H9 (cell line): ENCODE data around the gene NPAS2. TPM values are rescaled to one million over a fixed set of nuclear protein-coding genes. Genes with fewer than 3 reads are reported as not detected.

ENCODE experiments used
- DNase-seq: peaks from one replicate; pipeline ENCODE4 v3.0.0-alpha.2; 2017
- H2AFZ ChIP-seq: one replicate; pipeline ENCODE4 v1.6.1; 2013; ENCODE audit warnings: mild to moderate bottlenecking, low read length, control low read depth, moderate library complexity
- H2AK5ac ChIP-seq: 2 replicates; pipeline ENCODE4 v1.6.1; 2013; ENCODE audit warnings: low read length, control low read depth, mixed read lengths; ENCODE audit not compliant: insufficient read length
- H2BK120ac ChIP-seq: one replicate; pipeline ENCODE4 v1.6.1; 2013; ENCODE audit warnings: low read depth, mild to moderate bottlenecking, low read length, control low read depth, inconsistent platforms; ENCODE audit not compliant: poor library complexity, severe bottlenecking
- H2BK12ac ChIP-seq: 2 replicates; pipeline ENCODE4 v1.6.1; 2013; ENCODE audit warnings: low read length, control low read depth, mixed read lengths, low read depth; ENCODE audit not compliant: insufficient read length
- H2BK15ac ChIP-seq: 2 replicates; pipeline ENCODE4 v1.6.1; 2013; ENCODE audit warnings: low read depth, low read length, control low read depth
- H2BK20ac ChIP-seq: one replicate; pipeline ENCODE4 v1.6.1; 2013; ENCODE audit warnings: low read depth, mild to moderate bottlenecking, low read length, control low read depth, inconsistent platforms; ENCODE audit not compliant: poor library complexity, severe bottlenecking
- H2BK5ac ChIP-seq: 2 replicates; pipeline ENCODE4 v1.6.1; 2013; ENCODE audit warnings: low read length, control low read depth, mixed read lengths; ENCODE audit not compliant: insufficient read length
- H3K14ac ChIP-seq: 2 replicates; pipeline ENCODE4 v1.6.1; 2013; ENCODE audit warnings: low read length, control low read depth; ENCODE audit not compliant: insufficient read depth
- H3K18ac ChIP-seq: 2 replicates; pipeline ENCODE4 v1.6.1; 2013; ENCODE audit warnings: low read depth, mild to moderate bottlenecking, mixed read lengths, low read length, control low read depth; ENCODE audit not compliant: insufficient read length
- H3K23ac ChIP-seq: 2 replicates; pipeline ENCODE4 v1.6.1; 2013; ENCODE audit warnings: low read length, control low read depth, mixed read lengths, low read depth; ENCODE audit not compliant: insufficient read length
- H3K23me2 ChIP-seq: 2 replicates; pipeline ENCODE4 v1.6.1; 2013; ENCODE audit warnings: low read depth, mild to moderate bottlenecking, mixed read lengths, low read length, control low read depth; ENCODE audit not compliant: insufficient read length, poor library complexity, severe bottlenecking
- H3K27ac ChIP-seq: 2 replicates; pipeline ENCODE4 v1.5.1; 2013; ENCODE audit warnings: low read length, control low read depth, mixed read lengths, low read depth; ENCODE audit not compliant: insufficient read length
- H3K27me3 ChIP-seq: 2 replicates; pipeline ENCODE4 v1.6.1; 2013; ENCODE audit warnings: low read length, control low read depth, inconsistent platforms; ENCODE audit not compliant: insufficient read depth
- H3K4ac ChIP-seq: 2 replicates; pipeline ENCODE4 v1.6.1; 2013; ENCODE audit warnings: low read depth, mild to moderate bottlenecking, control low read depth, inconsistent platforms, low read length, moderate library complexity
- H3K4me1 ChIP-seq: 2 replicates; pipeline ENCODE4 v1.6.1; 2013; ENCODE audit warnings: low read length, control low read depth, inconsistent platforms; ENCODE audit not compliant: insufficient read depth
- H3K4me2 ChIP-seq: 2 replicates; pipeline ENCODE4 v1.6.1; 2013; ENCODE audit warnings: low read length, control low read depth, mixed read lengths; ENCODE audit not compliant: insufficient read length, insufficient read depth
- H3K56ac ChIP-seq: 2 replicates; pipeline ENCODE4 v1.6.1; 2013; ENCODE audit warnings: low read depth, mild to moderate bottlenecking, mixed read lengths, low read length, control low read depth; ENCODE audit not compliant: insufficient read length
- H3K79me1 ChIP-seq: 2 replicates; pipeline ENCODE4 v1.6.1; 2013; ENCODE audit warnings: low read depth, mild to moderate bottlenecking, moderate library complexity, low read length, control low read depth, inconsistent platforms; ENCODE audit not compliant: insufficient read depth, poor library complexity, severe bottlenecking
- H3K79me2 ChIP-seq: 2 replicates; pipeline ENCODE4 v1.6.1; 2013; ENCODE audit warnings: low read length, control low read depth, inconsistent platforms; ENCODE audit not compliant: insufficient read depth
- H3K9ac ChIP-seq: 2 replicates; pipeline ENCODE4 v1.6.1; 2013; ENCODE audit warnings: low read length, control low read depth, mixed read lengths; ENCODE audit not compliant: insufficient read length; ENCODE audit errors: extremely low read depth
- H3K9me3 ChIP-seq: one replicate; pipeline ENCODE4 v1.6.1; 2013; ENCODE audit warnings: low read depth, low read length, inconsistent platforms; ENCODE audit not compliant: control insufficient read depth
- H3T11ph ChIP-seq: one replicate; pipeline ENCODE4 v1.6.1; 2013; ENCODE audit warnings: mild to moderate bottlenecking, low read length, control low read depth, inconsistent platforms
- H4K20me1 ChIP-seq: one replicate; pipeline ENCODE4 v1.6.1; 2013; ENCODE audit not compliant: control insufficient read depth, insufficient read length, insufficient read depth
- H4K5ac ChIP-seq: 2 replicates; pipeline ENCODE4 v1.6.1; 2013; ENCODE audit warnings: low read depth, mild to moderate bottlenecking, mixed read lengths, low read length, control low read depth; ENCODE audit not compliant: insufficient read length
- H4K8ac ChIP-seq: replicated peaks from 2 replicates; pipeline ENCODE4 v1.6.1; 2013; ENCODE audit warnings: low read length, control low read depth, mixed read lengths, low read depth; ENCODE audit not compliant: insufficient read length
- H4K91ac ChIP-seq: 2 replicates; pipeline ENCODE4 v1.6.1; 2013; ENCODE audit warnings: low read depth, mild to moderate bottlenecking, moderate library complexity, mixed read lengths, low read length, control low read depth; ENCODE audit not compliant: insufficient read length
- H3K27ac Mint-ChIP-seq, 3 experiments: 2 replicates in 2 of 3; 3 replicates in 1 of 3; pipeline ENCODE4 v1.8.0; 2020 to 2021; ENCODE audit warnings: mixed read lengths in 3 of 3, mild to moderate bottlenecking in 1 of 3, moderate library complexity in 1 of 3
- H3K27me3 Mint-ChIP-seq: 2 replicates; pipeline ENCODE4 v1.8.0; 2021; ENCODE audit warnings: low read depth, mild to moderate bottlenecking, moderate library complexity, mixed read lengths
- H3K36me3 Mint-ChIP-seq, 3 experiments: 2 replicates in 2 of 3; 3 replicates in 1 of 3; pipeline ENCODE4 v1.8.0; 2020 to 2021; ENCODE audit warnings: low read depth in 3 of 3, mixed read lengths in 3 of 3; ENCODE audit not compliant: insufficient read depth in 1 of 3
- H3K4me1 Mint-ChIP-seq, 2 experiments: 2 replicates each; pipeline ENCODE4 v1.8.0; 2020; ENCODE audit warnings: mixed read lengths in 2 of 2
- H3K4me3 Mint-ChIP-seq, 2 experiments: 2 replicates in 1 of 2; 3 replicates in 1 of 2; pipeline ENCODE4 v1.8.0; 2020 to 2021; ENCODE audit warnings: mild to moderate bottlenecking in 2 of 2, mixed read lengths in 2 of 2, moderate library complexity in 1 of 2
- H3K9me3 Mint-ChIP-seq, 2 experiments: 2 replicates in 1 of 2; 3 replicates in 1 of 2; pipeline ENCODE4 v1.8.0; 2020; ENCODE audit warnings: mild to moderate bottlenecking in 2 of 2, mixed read lengths in 2 of 2, moderate library complexity in 1 of 2
- CTCF ChIP-seq: fragments of 200-600 bp; sonication (generic); conservative IDR thresholded peaks from 3 replicates; pipeline ENCODE4 v1.8.0; 2021; ENCODE audit warnings: antibody characterized with exemption, mild to moderate bottlenecking
- total RNA-seq: library from RNA; stranded (reverse); gene quantifications from 2 replicates; pipeline ENCODE4 v1.2.1, GENCODE V29; 2021

NPAS2 gene
- total RNA-seq, 1 experiment from 2014 or later: 1.3 TPM

GRCh38 chr2:100868083-100868482, 48.1 kb downstream of the NPAS2 start:
- Histone ChIP-seq H3K23ac (no peak overlapping the region), H3K14ac (no peak overlapping the region), H2BK20ac (no peak overlapping the region), H3K23me2 (no peaks in the 10 kb centered on the region), H2BK120ac (no peak overlapping the region), H2AFZ (no peak overlapping the region), H2BK5ac (no peak overlapping the region), H3K79me1 (no peaks in the 10 kb centered on the region), H3K4ac (no peak overlapping the region), H3K27me3 (no peaks in the 10 kb centered on the region), H4K91ac (no peak overlapping the region), H3K79me2 (no peaks in the 10 kb centered on the region), H3K4me2 (no peak overlapping the region), H3K9ac (no peak overlapping the region), H3K18ac (no peak overlapping the region), H4K20me1 (no peaks in the 10 kb centered on the region), H2AK5ac (no peak overlapping the region), H2BK12ac (no peak overlapping the region), H2BK15ac (no peak overlapping the region), H3K4me1 (peaks cover 3% of the 10 kb centered on the region; the same call in 1 of the 2 replicates), H4K5ac (no peak overlapping the region), H3K56ac (no peak overlapping the region), H3T11ph (no peak overlapping the region), H4K8ac (no peak overlapping the region), H3K9me3 (no peaks in the 10 kb centered on the region), H3K27ac (no peak overlapping the region)
- Mint-ChIP-seq H3K27ac (no peak overlapping the region), H3K36me3 (no peaks in the 10 kb centered on the region; a peak in 2 of 7 replicates), H3K27me3 (peaks cover 3% of the 10 kb centered on the region; the same call in 1 of the 2 replicates), H3K9me3 (peaks cover 2 to 11% of the 10 kb centered on the region in 2 experiments; a peak in 4 of 5 replicates), H3K4me1 (peaks cover 6 to 8% of the 10 kb centered on the region in 2 experiments), H3K4me3 (no peak overlapping the region)
- no peak for DNase-seq
- TF ChIP-seq CTCF: no peak
